ENCODE measurements around the gene CD52.
"Not testable (repeated sequence)": the region's sequence is repeated elsewhere in the genome, so short reads cannot be mapped to it uniquely, and the experiment has no call there.

The CD52 gene

GRCh38 chr1:26290122-26290881 lies 27.5 kb upstream of the CD52 start:
- H3K27me3 Mint-ChIP-seq, result no peaks in the 10 kb centered on the region
- H3K4me1 Mint-ChIP-seq (ENCODE audit: low read depth), result peaks cover 74% of the 10 kb centered on the region
- H3K27ac Mint-ChIP-seq, result peak overlapping the region; percentile 96
- no peaks in the 10 kb centered on the region for H3K9me3 Mint-ChIP-seq
- DNase-seq, result no peak
- peaks cover 36% of the 10 kb centered on the region for H3K36me3 Mint-ChIP-seq (ENCODE audit: low read depth)
- no peak overlapping the region for H3K4me3 Mint-ChIP-seq

GRCh38 chr1:26290882-26291261 lies 26.9 kb upstream of the CD52 start:
- Mint-ChIP-seq H3K27ac (peak overlapping the region; percentile 96), H3K9me3 (no peaks in the 10 kb centered on the region), H3K4me1 (ENCODE audit: low read depth) (peaks cover 68% of the 10 kb centered on the region), H3K36me3 (ENCODE audit: low read depth) (peaks cover 38% of the 10 kb centered on the region), H3K27me3 (no peaks in the 10 kb centered on the region), H3K4me3 (no peak overlapping the region)
- no peak for DNase-seq

- Mint-ChIP-seq H3K4me1 (ENCODE audit: low read depth) (peaks cover 63% of the 10 kb centered on the region), H3K9me3 (no peaks in the 10 kb centered on the region), H3K36me3 (ENCODE audit: low read depth) (peaks cover 40% of the 10 kb centered on the region), H3K4me3 (no peak overlapping the region), H3K27ac (peak overlapping the region; percentile 96), H3K27me3 (no peaks in the 10 kb centered on the region)
- DNase-seq, result no peak
Measured at GRCh38 chr1:26291433-26291832, 26.3 kb upstream of the CD52 start.

- H3K27ac Mint-ChIP-seq, result peak overlapping the region; percentile 96
- no peaks in the 10 kb centered on the region for H3K27me3 Mint-ChIP-seq
- H3K9me3 Mint-ChIP-seq, result no peaks in the 10 kb centered on the region
- H3K4me3 Mint-ChIP-seq, result no peak overlapping the region
- H3K4me1 Mint-ChIP-seq (ENCODE audit: low read depth), result peaks cover 58% of the 10 kb centered on the region
- no peak for DNase-seq
- peaks cover 42% of the 10 kb centered on the region for H3K36me3 Mint-ChIP-seq (ENCODE audit: low read depth)
Measured at GRCh38 chr1:26291939-26292338, 25.8 kb upstream of the CD52 start.

GRCh38 chr1:26292735-26293134 lies 25.0 kb upstream of the CD52 start:
- H3K9me3 Mint-ChIP-seq, DNase-seq, H3K27me3 Mint-ChIP-seq, H3K4me3 Mint-ChIP-seq: not testable (repeated sequence)
- H3K4me1 Mint-ChIP-seq (ENCODE audit: low read depth), result peaks cover 50% of the 10 kb centered on the region
- peaks cover 44% of the 10 kb centered on the region for H3K36me3 Mint-ChIP-seq (ENCODE audit: low read depth)
- H3K27ac Mint-ChIP-seq, result peak overlapping the region; percentile 75

GRCh38 chr1:26293911-26294463 lies 23.8 kb upstream of the CD52 start:
- peaks cover 38% of the 10 kb centered on the region for H3K4me1 Mint-ChIP-seq (ENCODE audit: low read depth)
- no peaks in the 10 kb centered on the region for H3K9me3 Mint-ChIP-seq
- H3K27ac Mint-ChIP-seq, result no peak overlapping the region
- peaks cover 44% of the 10 kb centered on the region for H3K36me3 Mint-ChIP-seq (ENCODE audit: low read depth)
- no peak for DNase-seq
- no peaks in the 10 kb centered on the region for H3K27me3 Mint-ChIP-seq
- H3K4me3 Mint-ChIP-seq, result no peak overlapping the region

- Mint-ChIP-seq H3K27me3 (no peaks in the 10 kb centered on the region), H3K9me3 (no peaks in the 10 kb centered on the region), H3K4me1 (ENCODE audit: low read depth) (peaks cover 27% of the 10 kb centered on the region), H3K4me3 (no peak overlapping the region), H3K36me3 (ENCODE audit: low read depth) (peaks cover 35% of the 10 kb centered on the region), H3K27ac (peak overlapping the region; percentile 15)
- no peak for DNase-seq
Measured at GRCh38 chr1:26295194-26296138, 22.3 kb upstream of the CD52 start.

- Mint-ChIP-seq H3K27ac (peak overlapping the region; percentile 60), H3K27me3 (no peaks in the 10 kb centered on the region), H3K4me1 (ENCODE audit: low read depth) (peaks cover 17% of the 10 kb centered on the region), H3K9me3 (no peaks in the 10 kb centered on the region), H3K36me3 (ENCODE audit: low read depth) (peaks cover 41% of the 10 kb centered on the region), H3K4me3 (no peak overlapping the region)
- no peak for DNase-seq
Measured at GRCh38 chr1:26296340-26297056, 21.3 kb upstream of the CD52 start.

GRCh38 chr1:26297057-26297790 lies 20.5 kb upstream of the CD52 start:
- DNase-seq, result no peak
- no peaks in the 10 kb centered on the region for H3K27me3 Mint-ChIP-seq
- H3K9me3 Mint-ChIP-seq, result no peaks in the 10 kb centered on the region
- peaks cover 10% of the 10 kb centered on the region for H3K4me1 Mint-ChIP-seq (ENCODE audit: low read depth)
- H3K4me3 Mint-ChIP-seq, result no peak overlapping the region
- peaks cover 41% of the 10 kb centered on the region for H3K36me3 Mint-ChIP-seq (ENCODE audit: low read depth)
- no peak overlapping the region for H3K27ac Mint-ChIP-seq

- no peak for DNase-seq
- H3K4me1 Mint-ChIP-seq (ENCODE audit: low read depth), result peaks cover 9% of the 10 kb centered on the region
- H3K4me3 Mint-ChIP-seq, result no peak overlapping the region
- peaks cover 38% of the 10 kb centered on the region for H3K36me3 Mint-ChIP-seq (ENCODE audit: low read depth)
- no peaks in the 10 kb centered on the region for H3K27me3 Mint-ChIP-seq
- H3K27ac Mint-ChIP-seq, result no peak overlapping the region
- H3K9me3 Mint-ChIP-seq, result no peaks in the 10 kb centered on the region
Measured at GRCh38 chr1:26297791-26298124, 20.0 kb upstream of the CD52 start.

GRCh38 chr1:26300578-26301275 lies 17.0 kb upstream of the CD52 start:
- Mint-ChIP-seq H3K36me3 (ENCODE audit: low read depth) (peaks cover 19% of the 10 kb centered on the region), H3K4me3 (no peak overlapping the region), H3K4me1 (ENCODE audit: low read depth) (peaks cover 10% of the 10 kb centered on the region), H3K9me3 (no peaks in the 10 kb centered on the region), H3K27me3 (no peaks in the 10 kb centered on the region), H3K27ac (no peak overlapping the region)
- no peak for DNase-seq

GRCh38 chr1:26302733-26303405 lies 14.9 kb upstream of the CD52 start:
- Mint-ChIP-seq H3K27me3 (no peaks in the 10 kb centered on the region), H3K9me3 (no peaks in the 10 kb centered on the region), H3K36me3 (ENCODE audit: low read depth) (peaks cover 13% of the 10 kb centered on the region), H3K4me1 (ENCODE audit: low read depth) (peaks cover 28% of the 10 kb centered on the region), H3K27ac (no peak overlapping the region), H3K4me3 (no peak overlapping the region)
- DNase-seq, result no peak

GRCh38 chr1:26305667-26306289 lies 12.0 kb upstream of the CD52 start:
- Mint-ChIP-seq H3K27ac (peak overlapping the region; percentile 97), H3K27me3 (no peaks in the 10 kb centered on the region), H3K4me1 (ENCODE audit: low read depth) (peaks cover 32% of the 10 kb centered on the region), H3K36me3 (ENCODE audit: low read depth) (peaks cover 13% of the 10 kb centered on the region), H3K9me3 (no peaks in the 10 kb centered on the region), H3K4me3 (peak overlapping the region; percentile 99)
- no peak for DNase-seq
